Right lobe of liver (tissue), 6 donors: ENCODE measurements around the gene HDLBP. TPM values are rescaled to one million over a fixed set of nuclear protein-coding genes. Genes with fewer than 3 reads are reported as not detected.

ENCODE experiments used
- ATAC-seq, 4 donors: fragments of 200-7000 bp; cut with Tn5 transposase; one replicate each; pipeline ENCODE4 v1.9.1; 2020; ENCODE audit warnings: mild to moderate bottlenecking in 4 of 4, moderate library complexity in 4 of 4
- DNase-seq, 3 donors: peaks; one replicate each; pipeline ENCODE4 v3.0.0-alpha.2; 2020
- H3K27ac ChIP-seq, 3 donors: fragments of 200-600 bp; one replicate each; pipeline ENCODE4 v1.8.0; 2022
- H3K27me3 ChIP-seq, 2 donors: fragments of 200-600 bp; one replicate each; pipeline ENCODE4 v1.8.0; 2022
- H3K36me3 ChIP-seq, 4 donors: fragments of 200-600 bp; sonication (generic) in 1 of 4; one replicate each; pipeline versions ENCODE4 v1.5.1 to v1.8.0; 2017 to 2022; ENCODE audit warnings: control low read depth in 1 of 4
- H3K4me1 ChIP-seq, 4 donors: fragments of 200-600 bp; sonication (generic) in 1 of 4; one replicate each; pipeline versions ENCODE4 v1.5.1 to v1.8.0; 2017 to 2022; ENCODE audit warnings: control low read depth in 1 of 4
- H3K4me3 ChIP-seq, 3 donors: fragments of 200-600 bp; one replicate each; pipeline ENCODE4 v1.8.0; 2022
- H3K9me3 ChIP-seq, 4 donors: fragments of 200-600 bp; sonication (generic) in 1 of 4; one replicate each; pipeline versions ENCODE4 v1.5.1 to v1.8.0; 2017 to 2022; ENCODE audit warnings: control low read depth in 1 of 4
- POLR2A ChIP-seq: fragments of 450-650 bp; IDR thresholded peaks from one replicate; pipeline ENCODE4 v1.6.1; 2017; ENCODE audit warnings: antibody characterized with exemption, mild to moderate bottlenecking
- WGBS: methylation state at CpG from one replicate; pipeline ENCODE4 v1.1.6; 2018; ENCODE audit warnings: low coverage, low lambda C conversion rate; ENCODE audit not compliant: insufficient coverage; ENCODE audit errors: missing lambda C conversion rate; 5-methylcytosine and 5-hydroxymethylcytosine counted together
- intact Hi-C, 2 donors: fragments of 100-400 bp; cut with DNase I; formaldehyde crosslinking; loops; one replicate each; pipeline versions ENCODE4 v1.11.2 to v1.14.1; 2022
- total RNA-seq, 6 experiments: library from RNA; depleted of rRNA in 2 of 6; stranded (reverse); fragments of >200 nt in 2 of 6; fragmentation: NEBNext Ultra II Directional in 3 of 6; extraction: Animal tissue kit (Norgen Biotek cat#: 25700) in 3 of 6; gene quantifications; one replicate each; pipeline versions ENCODE4 v1.1.0 to v1.2.4, GENCODE V29; 2016 to 2023
- TF ChIP-seq, protein P1 (sequence below), 4 donors: fragments of 200-600 bp in 3 of 4; fragments of 450-650 bp in 1 of 4; IDR thresholded peaks; one replicate each; pipeline versions ENCODE4 v1.5.1 to v1.8.0; 2016 to 2022; ENCODE audit warnings: antibody characterized with exemption in 4 of 4, mild to moderate bottlenecking in 2 of 4
- donor health status: DM: no; HTN: yes; CAD: no.
- donor health status: DM: no; HTN: no; CAD: no.
- donor health status: DM: no; HTN: no; CAD: no.
- donor health status: DM: no; HTN: yes; CAD: no.
- donor health status: DM: no; HTN: yes; CAD: no.

HDLBP gene
- total RNA-seq, 6 experiments from 2014 or later = 341 to 557 (median 479) TPM

- Histone ChIP-seq H3K36me3 (peaks cover 0 to 11% (median 0%) of the 10 kb centered on the region in 4 donors), H3K9me3 (no peaks in the 10 kb centered on the region), H3K27ac (no peak overlapping the region), H3K27me3 (no peaks in the 10 kb centered on the region), H3K4me3 (no peak overlapping the region), H3K4me1 (no peaks in the 10 kb centered on the region)
- 93% methylated on average over 2 of the region's 3 CpGs for WGBS
- no peak for TF ChIP-seq POLR2A
- TF ChIP-seq, protein P1, sequence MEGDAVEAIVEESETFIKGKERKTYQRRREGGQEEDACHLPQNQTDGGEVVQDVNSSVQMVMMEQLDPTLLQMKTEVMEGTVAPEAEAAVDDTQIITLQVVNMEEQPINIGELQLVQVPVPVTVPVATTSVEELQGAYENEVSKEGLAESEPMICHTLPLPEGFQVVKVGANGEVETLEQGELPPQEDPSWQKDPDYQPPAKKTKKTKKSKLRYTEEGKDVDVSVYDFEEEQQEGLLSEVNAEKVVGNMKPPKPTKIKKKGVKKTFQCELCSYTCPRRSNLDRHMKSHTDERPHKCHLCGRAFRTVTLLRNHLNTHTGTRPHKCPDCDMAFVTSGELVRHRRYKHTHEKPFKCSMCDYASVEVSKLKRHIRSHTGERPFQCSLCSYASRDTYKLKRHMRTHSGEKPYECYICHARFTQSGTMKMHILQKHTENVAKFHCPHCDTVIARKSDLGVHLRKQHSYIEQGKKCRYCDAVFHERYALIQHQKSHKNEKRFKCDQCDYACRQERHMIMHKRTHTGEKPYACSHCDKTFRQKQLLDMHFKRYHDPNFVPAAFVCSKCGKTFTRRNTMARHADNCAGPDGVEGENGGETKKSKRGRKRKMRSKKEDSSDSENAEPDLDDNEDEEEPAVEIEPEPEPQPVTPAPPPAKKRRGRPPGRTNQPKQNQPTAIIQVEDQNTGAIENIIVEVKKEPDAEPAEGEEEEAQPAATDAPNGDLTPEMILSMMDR (IDR thresholded peaks at IDR 0.05) = no peak
- ATAC-seq (no peak), DNase-seq (no peak)
- intact Hi-C loops = no loop called here
Observed at GRCh38 chr2:241182126-241182525, 133.3 kb downstream of the HDLBP start.

- H3K27ac ChIP-seq = no peak overlapping the region
- TF ChIP-seq POLR2A = no peak
- TF ChIP-seq, protein P1 (IDR thresholded peaks at IDR 0.05) = no peak
- DNase-seq = no peak
- no peaks in the 10 kb centered on the region for H3K9me3 ChIP-seq
- ATAC-seq = no peak
- no peak overlapping the region for H3K4me3 ChIP-seq
- peaks cover 0 to 11% (median 0%) of the 10 kb centered on the region in 4 donors for H3K36me3 ChIP-seq
- no peaks in the 10 kb centered on the region for H3K27me3 ChIP-seq
- no peaks in the 10 kb centered on the region for H3K4me1 ChIP-seq
- intact Hi-C loops = no loop called here
- 89% methylated on average over 3 of the region's 12 CpGs for WGBS
Observed at GRCh38 chr2:241180495-241180894, 135.0 kb downstream of the HDLBP start.

DNA sequence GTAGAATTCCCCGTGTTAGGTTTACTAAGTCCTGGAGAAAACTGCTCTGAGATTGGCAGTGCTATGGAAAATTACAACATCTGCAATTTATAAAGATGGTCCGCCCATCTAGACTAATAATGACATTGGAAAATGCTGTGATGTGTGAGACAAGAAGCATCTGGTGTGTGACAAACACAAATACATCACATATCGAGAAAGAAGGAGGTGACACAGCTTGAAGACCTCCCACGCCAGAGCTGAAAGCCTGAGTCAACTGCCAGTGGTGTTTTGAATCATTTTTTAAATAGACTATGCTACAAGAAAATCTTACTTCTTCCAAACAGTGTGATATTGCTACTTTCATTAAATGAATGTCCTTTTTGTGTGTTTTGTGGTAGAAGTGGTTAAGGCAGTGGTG lies 135.6 kb downstream of the HDLBP start:
- H3K27ac ChIP-seq = no peak overlapping the region
- H3K27me3 ChIP-seq = no peaks in the 10 kb centered on the region
- H3K36me3 ChIP-seq = peaks cover 0 to 11% (median 0%) of the 10 kb centered on the region in 4 donors
- TF ChIP-seq, protein P1 (IDR thresholded peaks at IDR 0.05) = no peak
- TF ChIP-seq POLR2A = no peak
- H3K9me3 ChIP-seq = no peaks in the 10 kb centered on the region
- no peak for ATAC-seq
- no peaks in the 10 kb centered on the region for H3K4me1 ChIP-seq
- 88% methylated on average over 4 of the region's 4 CpGs for WGBS
- no peak overlapping the region for H3K4me3 ChIP-seq
- DNase-seq = no peak
- intact Hi-C loops = no loop called here

DNA sequence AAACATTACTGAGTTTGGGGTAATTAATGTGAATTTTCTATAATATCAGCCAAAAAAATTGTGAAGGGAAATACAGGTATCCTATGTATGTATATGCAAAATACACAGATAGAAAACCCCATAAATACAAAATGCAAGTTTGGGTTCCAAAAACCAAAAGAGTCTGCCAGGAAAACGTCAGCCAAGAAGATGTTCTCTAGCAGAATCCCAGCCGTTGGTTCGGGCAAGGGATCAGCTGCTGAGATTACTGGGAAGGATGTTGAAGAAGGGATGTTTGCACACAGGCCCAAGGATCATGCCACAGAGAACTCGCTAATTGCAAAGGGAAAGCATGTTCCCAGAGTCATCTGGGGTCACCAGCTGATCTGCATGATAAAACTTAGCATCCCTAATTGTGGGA lies 136.5 kb downstream of the HDLBP start:
- Histone ChIP-seq H3K9me3 (no peaks in the 10 kb centered on the region), H3K27me3 (no peaks in the 10 kb centered on the region), H3K27ac (no peak overlapping the region), H3K4me3 (no peak overlapping the region), H3K4me1 (no peaks in the 10 kb centered on the region), H3K36me3 (peaks cover 0 to 14% (median 0%) of the 10 kb centered on the region in 4 donors)
- intact Hi-C loops = no loop called here
- 100% methylated on average over 1 of the region's 4 CpGs for WGBS
- no peak for TF ChIP-seq POLR2A
- TF ChIP-seq, protein P1 (IDR thresholded peaks at IDR 0.05) = no peak
- DNase-seq = no peak
- no peak for ATAC-seq
